CD1c-positive myeloid dendritic cell (primary cell): ENCODE results near the gene MEF2B.
"Not testable (repeated sequence)": the region's sequence is repeated elsewhere in the genome, so short reads cannot be mapped to it uniquely, and the experiment has no call there.

ENCODE experiments used
- DNase-seq: peaks from one replicate; pipeline ENCODE4 v3.0.0-alpha.2; 2016; ENCODE audit errors: extremely low spot score

Gene MEF2B

DNA sequence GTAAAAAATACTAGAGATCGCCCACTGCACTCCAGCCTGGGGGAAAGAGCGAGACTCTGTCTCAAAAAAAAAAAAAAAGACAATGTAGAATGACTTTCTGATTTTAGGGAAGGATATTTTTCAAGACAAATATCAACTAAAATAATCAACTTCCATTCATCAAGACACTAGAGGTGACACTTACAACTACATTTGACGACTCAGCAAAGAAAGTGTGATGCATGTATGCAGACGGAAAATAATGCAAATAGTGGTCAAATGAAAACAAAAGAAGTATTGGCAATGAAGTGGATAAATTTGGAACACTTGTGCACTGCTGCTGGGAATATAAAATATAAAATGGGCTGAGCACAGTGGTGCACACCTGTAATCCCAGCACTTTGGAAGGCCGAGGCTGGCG is 44.0 kb downstream of the MEF2B start:
- no peak for DNase-seq

DNA sequence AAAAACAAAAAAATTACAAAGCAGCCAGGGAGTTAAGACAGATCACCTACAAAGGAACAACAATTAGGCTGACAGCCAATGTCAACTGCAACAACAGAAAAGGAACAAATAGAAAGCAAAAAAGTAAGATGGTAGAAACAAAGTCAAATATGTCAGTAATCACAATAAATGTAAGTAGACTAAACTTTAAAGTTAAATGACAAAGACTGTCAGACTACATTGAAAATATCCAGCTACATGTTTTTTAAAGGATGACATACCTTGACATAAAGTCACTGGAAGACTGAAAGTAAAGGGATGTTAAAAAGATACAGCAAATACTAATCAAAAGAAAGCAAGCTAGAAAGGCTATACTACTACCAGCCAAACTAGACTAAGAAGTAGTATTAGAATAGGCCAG is 46.7 kb downstream of the MEF2B start:
- no peak for DNase-seq

DNA sequence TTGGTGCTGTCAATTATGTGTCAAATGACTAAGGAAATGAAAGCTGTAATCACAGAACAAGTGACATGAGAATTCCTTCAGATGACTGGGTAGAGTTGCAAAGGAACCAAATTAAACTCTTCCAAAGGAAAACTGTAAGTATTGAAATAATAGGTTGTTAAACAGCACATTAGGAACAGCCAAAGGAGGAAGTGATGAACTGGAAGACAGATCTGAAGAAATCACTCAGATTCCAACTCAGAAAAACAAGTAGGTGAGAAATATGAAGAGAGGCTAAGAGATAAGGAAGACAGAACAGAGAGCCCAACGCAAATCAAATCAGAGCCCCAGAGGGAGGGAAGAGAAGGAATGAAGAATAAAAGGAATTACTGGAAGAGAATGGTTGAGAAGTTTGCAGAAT is 47.2 kb downstream of the MEF2B start:
- no peak for DNase-seq

DNA sequence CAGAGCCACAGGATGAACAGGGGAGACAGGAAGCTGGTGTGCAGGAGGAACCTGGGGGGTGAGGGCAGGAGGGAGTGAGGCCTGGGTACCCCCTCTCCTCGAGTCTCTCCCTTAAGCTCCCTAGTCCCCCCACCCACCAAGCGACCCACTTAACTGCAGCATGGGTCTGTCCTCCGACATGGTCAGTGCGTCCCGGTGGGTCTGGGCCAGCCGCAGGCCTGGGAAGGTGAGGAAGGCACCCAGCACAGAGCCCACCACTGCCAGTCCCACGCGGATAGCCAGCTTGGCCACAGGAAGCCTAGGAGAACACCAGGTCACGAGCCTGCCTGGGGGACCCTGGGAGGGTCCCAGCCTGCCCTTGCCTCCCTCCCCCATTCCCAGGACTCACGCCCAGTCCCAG is 48.7 kb downstream of the MEF2B start:
- DNase-seq: no peak

DNA sequence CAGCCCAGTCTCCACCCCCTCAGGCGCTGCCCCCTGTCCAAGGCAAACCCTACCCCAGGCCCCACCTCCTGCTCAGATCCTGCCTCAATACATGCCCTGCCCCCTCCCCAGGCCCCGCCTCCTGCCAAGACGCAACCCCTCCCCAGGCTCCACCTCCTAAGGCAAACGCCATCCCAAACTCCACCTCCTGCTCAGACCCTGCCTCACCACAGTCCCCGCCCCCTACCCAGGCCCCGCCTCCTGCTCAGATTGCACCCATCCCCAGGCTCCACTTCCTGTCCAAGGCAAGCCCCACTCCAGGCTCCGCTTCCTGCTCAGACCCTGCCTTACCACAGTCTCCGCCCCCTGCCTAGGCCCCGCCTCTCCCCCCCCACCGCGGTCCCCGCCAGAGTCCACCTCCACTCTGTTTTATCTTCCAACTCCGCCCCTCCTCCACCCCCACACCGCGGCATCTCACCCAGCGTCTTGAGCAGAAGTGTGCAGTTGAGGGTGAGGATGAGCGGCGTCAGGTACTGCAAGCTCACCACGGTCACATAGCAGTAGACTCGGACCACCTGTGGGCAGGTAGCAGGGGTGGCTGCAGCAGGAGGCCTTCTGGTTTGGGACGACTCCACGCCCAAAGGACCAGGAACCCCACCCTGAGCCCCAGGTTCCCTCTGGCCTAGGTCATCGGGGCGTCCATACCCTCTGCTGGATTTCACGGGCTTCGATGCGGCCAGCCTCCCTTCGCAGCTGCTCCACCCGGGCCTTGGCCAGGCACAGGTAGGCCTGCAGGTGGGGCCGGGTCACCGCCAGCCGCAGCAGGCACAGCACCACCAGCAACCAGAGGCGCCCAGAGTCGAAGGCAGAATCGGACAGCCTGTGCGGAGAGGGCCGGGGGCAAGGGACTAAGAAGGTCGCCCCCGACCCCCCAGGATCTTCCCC is 49.5 kb downstream of the MEF2B start:
- no peak for DNase-seq

DNA sequence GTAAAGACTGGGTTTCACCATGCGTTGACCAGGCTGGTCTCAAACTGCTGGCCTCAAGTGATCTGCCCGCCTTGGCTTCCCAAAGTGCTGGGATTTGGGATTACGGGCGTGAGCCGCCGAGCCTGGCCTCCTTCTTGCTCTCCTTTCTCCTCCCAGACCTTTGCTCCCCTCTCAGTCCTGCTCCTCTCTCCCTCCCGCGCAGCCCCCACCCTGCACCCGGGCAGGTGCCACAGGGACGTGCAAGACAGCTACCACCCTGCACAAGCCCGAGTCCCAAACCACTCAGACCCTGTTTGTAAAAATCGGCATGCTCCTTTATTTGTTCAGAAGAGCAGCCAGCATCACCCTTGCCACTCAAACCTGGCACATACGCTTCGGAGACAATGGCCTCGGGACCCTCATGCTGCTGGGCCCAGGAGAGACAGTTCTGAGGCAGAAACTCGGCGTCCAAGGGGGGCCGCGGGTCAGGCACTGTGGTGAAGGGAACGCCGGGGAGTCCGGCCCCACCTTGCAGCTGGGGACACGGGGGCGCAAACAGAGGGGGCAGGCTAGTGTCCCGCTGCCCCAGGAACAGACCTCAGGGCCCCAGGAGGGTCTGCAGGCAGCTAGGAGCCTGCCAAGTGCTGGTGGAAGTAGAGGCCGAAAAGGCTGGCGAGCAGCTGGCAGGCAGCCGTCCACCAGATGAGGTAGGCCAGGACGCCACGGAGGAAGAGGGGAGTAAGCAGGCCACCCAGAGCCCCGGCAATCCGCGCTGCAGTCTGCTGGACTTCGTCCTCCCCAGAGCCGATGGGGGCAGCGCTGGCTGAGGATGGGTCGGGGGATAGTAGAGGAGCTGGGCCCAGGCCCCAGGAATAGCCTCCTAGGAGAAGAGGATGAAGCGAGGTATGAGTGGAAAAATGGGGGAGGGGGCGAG is 50.5 kb downstream of the MEF2B start:
- DNase-seq: no peak

DNA sequence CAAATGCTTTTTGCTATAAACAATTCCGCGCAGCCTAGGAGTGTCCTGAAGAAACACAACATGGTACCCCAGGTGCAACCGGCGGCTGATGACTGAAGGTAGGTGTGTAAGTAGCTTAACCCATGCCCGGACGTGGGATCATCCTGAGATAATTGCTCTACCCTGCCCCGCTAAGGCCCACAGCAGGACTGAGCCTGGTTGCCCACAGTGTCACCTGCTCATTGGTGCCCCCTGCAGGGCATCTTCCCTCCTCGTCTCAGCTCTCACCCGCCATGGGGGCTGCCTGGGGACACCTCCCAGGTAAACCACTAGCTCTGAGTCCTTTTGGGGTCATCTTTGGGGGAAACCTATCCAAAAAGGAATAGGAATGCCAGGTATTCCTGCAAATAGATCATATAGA is 54.1 kb downstream of the MEF2B start:
- peak; percentile 37 for DNase-seq

DNA sequence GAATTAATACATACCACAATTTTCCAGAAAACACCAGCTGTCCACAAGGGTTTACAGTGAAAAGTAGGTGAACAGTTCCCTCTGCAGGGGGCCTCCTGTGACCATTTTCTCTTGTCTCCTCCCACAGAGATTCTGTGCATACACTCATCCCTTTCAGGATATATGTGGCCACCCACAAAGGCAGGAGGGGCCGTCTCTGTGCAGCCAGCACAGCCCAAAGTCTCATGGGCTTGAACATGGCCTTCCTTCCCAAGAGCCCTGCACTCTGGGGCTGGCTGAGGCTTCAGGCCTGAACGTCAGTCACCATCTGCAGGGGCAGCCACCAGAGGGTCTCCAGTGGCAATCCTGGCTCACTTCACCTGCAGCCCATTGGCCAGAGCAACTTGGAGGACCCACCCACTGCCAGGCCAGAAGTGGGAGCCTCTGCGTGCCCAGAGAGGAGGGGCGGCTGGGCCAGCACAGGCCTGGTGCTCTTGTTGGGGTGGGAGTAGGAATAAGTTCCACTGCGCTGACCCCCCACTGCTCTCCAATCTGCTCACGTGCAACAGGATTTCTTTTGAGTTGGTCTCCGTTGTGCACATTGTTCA is 56.9 kb downstream of the MEF2B start:
- no peak for DNase-seq

DNA sequence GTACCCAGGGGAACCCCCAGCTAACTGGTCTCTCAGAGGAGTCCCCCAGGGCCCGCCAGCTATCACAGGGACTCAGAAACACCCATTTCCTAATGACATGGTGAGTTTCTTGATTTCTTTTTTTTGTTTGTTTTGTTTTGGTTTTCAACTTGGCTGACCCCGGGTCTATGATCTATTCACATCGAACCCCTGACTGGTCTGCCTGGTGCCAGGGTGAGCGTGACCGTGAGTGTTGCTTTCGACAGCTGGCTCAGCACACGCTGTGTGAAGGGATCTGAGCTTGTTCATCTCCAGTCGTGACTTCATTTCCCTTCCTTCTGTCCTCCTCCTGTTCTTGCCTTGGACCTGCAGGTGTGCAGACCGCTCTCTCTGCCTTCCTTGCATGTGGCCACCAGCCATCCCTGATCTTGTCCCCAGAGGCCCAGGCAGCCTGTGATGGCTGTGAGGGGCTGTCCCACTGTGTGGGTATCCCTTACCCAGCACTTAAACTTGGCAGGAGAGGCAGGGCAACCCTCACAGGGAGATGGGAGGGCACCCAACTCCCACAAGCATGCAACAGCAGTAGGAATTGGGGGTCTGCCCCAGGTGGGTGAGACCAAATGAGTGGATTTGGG is 58.0 kb downstream of the MEF2B start:
- no peak for DNase-seq

DNA sequence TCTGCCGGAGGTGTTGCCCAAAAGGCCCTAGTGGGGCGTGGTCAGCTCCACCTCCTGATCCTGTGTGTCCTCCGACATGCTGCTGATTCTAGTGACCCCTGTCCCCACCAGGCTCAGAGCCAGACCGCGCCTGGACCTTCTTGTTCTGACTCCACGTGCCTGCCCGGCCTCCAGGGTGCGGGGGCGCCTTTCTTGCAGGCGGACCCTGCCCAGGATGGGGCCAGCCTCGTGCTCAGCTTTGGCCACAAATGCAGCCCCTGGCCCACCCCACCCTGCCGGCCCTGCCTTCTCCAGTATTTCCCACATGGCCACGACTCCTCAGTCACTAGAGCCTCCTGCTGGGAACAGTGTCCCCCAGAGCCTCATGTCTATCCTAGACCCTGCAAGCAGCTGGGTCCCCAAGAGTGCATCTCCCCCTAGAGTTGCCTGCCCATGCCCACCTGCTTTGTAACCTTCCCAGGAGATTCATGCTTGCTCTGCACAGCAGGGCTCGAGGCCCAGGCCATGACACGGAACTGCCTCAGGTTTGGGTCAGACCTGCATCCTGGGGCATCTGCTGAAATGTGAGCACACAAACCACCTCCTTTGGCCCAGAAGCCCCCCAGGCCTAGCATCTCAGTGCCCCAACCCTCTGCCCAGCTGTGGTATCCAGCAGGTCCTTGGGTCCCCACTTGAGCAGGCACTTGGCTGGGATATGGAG is 58.8 kb downstream of the MEF2B start:
- no peak for DNase-seq

DNA sequence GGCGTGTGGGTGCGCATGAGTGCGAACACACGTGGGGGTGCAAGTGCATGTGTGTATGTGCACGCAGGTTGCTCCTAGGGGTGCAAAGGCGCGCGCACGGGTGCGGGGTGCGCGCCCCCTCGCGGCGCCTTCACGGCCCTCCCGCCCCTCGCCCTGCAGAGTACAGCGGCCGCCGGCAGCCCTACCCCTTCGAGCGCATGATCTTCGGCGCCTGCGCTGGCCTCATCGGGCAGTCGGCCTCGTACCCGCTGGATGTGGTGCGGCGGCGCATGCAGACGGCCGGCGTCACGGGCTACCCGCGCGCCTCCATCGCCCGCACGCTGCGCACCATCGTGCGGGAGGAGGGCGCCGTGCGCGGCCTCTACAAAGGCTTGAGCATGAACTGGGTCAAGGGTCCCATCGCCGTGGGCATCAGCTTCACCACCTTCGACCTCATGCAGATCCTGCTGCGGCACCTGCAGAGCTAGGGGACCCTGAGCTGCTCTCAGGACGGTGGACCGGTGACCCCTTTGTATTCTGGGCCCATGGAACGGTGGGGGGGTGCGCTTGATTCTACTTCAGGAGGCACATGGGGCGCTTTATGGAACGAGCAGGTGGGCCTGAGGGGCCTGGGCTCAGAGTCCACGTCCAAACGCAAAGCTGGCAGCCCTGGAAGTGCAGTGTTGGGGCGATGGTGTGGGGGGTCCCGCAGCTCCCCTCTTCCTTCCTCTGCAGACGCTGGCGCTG is 59.5 kb downstream of the MEF2B start:
- peak; percentile 1 for DNase-seq

DNA sequence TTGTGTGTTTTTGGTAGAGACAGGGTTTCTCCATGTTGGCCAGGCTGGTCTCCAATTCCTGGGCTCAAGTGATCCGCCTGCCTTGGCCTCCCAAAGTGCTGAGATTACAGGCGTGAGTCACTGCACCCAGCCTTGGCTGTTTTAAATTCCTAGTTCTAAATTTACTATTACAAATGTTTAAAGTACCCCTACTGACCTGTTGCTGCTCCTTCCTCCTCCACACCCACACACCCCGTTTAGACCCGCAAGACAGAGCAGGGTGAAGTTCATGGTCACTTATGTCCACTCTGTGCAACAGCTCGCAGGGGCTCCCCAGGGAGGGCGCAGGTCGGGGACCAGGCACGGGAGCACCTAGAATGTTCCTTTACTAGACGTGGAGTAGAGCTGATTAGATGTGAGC is 60.5 kb downstream of the MEF2B start:
- no peak for DNase-seq

DNA sequence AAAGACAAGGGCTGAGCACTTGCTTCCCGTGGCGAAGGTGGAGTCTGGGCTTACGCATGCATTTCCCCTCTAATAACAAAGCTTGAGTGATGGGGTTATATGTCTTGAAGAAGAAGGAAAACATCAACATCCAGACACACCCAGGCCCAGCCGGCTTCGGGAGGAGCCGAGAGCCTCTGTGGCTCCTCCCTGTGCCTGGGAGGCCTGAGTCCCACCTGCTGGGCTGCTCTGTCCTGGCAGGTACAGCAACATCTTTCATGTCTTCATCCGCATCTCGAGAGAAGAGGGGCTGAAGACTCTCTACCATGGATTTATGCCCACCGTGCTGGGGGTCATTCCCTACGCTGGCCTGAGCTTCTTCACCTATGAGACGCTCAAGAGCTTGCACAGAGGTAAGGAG is 62.4 kb downstream of the MEF2B start:
- DNase-seq: no peak

DNA sequence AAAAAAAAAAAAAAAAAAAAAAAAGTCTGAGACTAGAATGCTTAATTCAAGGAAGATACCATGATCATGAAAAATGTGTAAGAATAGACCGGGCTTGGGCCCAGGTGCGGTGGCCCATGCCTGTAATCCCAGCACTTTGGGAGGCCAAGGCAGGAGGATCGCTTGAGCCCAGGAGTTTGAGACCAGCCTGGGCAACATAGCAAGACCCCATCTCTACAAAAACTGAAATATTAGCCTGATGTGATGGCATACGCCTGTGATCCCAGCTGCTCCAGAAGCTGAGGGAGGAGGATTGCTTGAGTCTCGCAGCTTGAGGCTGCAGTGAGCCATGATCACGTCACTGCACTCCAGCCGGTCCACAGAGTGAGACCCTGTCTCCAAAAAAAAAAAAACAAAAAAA is 63.1 kb downstream of the MEF2B start:
- DNase-seq: not testable (repeated sequence)

DNA sequence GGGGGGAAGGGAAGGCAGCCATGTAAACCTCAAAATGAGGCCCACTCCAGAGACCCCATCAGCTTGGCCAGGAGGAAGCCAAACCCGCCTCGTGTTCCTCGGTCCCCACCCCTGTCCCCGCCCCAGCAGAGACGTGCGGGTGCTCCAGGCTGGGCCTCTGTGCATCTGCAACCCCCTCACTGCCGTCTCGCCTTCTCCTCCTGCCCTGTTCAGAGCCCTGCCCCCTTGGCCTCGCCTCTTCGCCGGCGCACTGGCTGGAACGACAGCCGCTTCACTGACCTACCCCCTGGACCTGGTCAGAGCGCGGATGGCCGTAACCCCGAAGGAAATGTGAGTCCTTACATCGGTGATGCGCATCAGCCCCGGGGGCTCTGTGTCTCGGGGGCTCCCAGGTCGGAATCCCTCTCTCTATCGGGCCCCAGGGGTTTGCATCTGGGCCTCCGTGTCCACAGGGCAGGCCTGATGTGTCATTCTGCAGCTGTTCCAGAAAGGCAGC is 64.0 kb downstream of the MEF2B start:
- no peak for DNase-seq

DNA sequence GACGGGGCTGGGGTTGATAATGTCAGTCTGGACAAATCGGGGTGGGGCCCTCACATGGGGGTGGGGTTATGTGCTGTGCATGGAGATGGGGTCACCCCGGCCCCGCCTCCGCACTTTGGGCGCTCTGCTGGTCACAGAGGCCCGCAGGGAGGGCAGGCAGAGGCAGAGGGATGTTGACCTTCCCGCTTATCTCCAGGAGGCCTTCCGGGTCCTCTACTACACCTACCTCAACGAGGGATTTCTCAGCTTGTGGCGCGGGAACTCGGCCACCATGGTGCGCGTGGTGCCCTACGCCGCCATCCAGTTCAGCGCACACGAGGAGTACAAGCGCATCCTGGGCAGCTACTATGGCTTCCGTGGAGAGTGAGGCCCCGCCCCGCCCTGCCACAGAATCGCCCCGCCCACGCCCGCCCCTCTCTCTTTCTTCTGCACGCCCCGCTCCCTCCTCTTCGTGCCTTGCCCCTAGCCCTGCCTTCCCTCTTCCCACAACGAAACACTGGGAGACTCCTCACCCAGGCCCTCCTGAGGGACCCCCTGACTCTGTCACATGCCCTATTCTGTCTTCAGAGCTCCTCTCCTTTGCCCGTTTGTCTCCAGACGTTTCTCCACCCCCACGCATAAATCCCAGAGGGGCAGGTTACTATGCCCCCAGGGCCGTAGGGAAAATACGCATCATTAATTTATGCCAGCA is 64.6 kb downstream of the MEF2B start:
- DNase-seq: no peak

DNA sequence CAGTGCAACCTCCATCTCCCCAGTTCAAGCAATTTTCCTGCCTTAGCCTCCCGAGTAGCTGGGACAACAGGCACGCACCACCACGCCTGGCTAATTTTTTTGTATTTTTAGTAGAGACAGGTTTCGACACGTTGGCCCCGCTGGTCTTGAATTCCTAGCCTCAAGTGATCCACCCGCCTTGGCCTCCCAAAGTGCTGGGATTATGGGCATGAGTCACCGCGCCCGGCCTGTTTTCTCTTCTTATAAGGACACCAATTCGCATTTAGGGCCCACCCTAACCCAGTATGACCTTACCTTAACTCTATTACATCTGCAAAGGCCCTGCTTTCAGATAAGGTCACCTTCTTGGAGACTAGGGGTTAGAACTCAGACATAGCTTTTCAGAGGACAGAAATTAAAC is 66.9 kb downstream of the MEF2B start:
- DNase-seq: no peak

DNA sequence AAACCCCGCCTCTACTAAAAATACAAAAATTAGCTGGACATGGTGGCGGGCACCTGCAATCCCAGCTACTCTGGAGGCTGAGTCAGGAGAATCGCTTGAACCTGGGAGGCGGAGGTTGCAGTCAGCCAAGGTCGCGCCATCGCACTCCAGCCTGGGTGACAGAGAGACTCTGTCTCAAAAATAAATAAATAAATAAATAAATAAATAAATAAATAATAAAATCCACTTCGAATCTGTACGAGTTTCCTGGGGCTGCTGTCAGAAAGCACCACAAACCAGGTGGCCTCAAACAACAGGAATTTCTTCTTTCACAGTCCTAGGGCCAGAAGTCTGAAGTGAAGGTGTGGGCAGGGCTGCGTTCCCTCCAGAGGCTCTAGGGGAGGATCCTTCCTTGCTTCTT is 67.5 kb downstream of the MEF2B start:
- DNase-seq: not testable (repeated sequence)

DNA sequence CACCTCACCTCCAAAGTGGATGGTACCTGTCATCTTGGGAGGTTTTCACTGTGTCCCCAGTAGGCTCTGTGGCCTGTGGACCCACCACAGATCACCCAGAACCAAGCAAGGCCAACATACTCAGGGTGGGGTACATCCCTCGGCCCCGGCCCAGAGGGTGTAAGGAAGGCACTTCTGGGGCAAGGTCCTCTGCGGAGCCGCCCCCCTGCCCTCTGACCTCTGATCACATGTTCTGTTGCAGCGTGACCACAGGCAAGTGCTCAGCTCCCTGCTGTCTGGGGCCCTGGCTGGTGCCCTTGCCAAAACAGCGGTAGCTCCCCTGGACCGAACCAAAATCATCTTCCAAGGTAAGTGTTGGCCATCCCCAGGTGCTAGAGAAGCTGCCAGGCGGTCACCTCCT is 68.5 kb downstream of the MEF2B start:
- DNase-seq: no peak
